Measurements from ENCODE around the gene PSPN. TPM values are rescaled to one million over a fixed set of nuclear protein-coding genes. Genes with fewer than 3 reads are reported as not detected.

Gene PSPN
- total RNA-seq, 1 experiment from 2014 or later: 1.9 TPM

DNA sequence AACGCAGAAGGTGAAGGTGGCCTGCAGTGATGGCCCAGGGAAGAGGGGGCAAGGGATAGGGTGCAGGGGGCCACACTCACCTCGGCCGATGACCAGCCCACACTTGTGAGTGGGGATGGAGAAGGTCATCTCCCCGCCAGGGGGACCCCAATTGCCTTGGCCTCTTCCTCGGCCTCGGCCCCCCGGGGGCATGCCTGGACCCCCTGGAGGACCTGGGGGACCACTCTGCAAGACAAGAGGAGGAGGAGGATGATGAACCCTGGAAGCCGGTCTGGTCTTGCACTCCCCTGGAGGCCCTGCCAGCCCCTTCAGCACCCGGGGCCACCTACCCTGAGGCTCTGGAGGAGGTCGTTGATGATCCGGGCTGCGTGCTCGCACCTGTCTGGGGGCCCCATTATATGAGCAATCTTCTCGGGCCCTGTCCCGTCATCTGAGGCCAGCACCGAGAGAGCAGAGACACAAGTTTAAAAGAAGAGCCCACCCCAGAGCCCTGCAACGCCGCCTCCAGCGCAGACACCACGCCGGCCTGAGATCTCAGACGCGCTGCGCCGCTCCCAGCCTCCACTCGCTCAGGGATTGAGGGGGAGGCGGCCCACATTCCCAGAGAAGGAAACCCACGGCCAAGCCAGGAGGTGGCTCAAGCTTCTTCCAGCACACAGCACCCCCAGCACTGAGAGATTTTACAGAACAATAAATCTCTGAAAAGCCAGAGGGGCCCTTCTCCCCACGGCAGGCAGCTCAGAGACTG, 41.1 kb upstream of the PSPN start:
- ChIA-PET POLR2A (no interaction called here), CTCF (interaction anchor here (0.5 to 1.4 kb wide), 6 partner anchors 9 to 198 kb away, joined by 3 to 7 read pairs (median 3); partner anchors contain the start of genes CRB3 and GTF2F1)
- H3K9me3 Mint-ChIP-seq: no peaks in the 10 kb centered on the region
- H3K27ac Mint-ChIP-seq: no peak overlapping the region
- peaks cover 7% of the 10 kb centered on the region for H3K4me1 Mint-ChIP-seq
- H3K36me3 Mint-ChIP-seq: peaks cover 60% of the 10 kb centered on the region
- no peaks in the 10 kb centered on the region for H3K27me3 Mint-ChIP-seq (ENCODE audit: low read depth)
- TF ChIP-seq MYBL2 (CRISPR knock-in tag; IDR thresholded peaks at IDR 0.05) (no peak), ZNF396 (CRISPR knock-in tag; IDR thresholded peaks at IDR 0.05; ENCODE audit: borderline replicate concordance) (no peak), CDX4 (CRISPR knock-in tag; IDR thresholded peaks at IDR 0.05; ENCODE audit: borderline replicate concordance) (no peak), USF1 (CRISPR knock-in tag; IDR thresholded peaks at IDR 0.05) (no peak), RORB (CRISPR knock-in tag; IDR thresholded peaks at IDR 0.05) (no peak), AFF4 (CRISPR knock-in tag; IDR thresholded peaks at IDR 0.05; ENCODE audit: borderline replicate concordance) (no peak), ZMAT4 (CRISPR knock-in tag; IDR thresholded peaks at IDR 0.05) (no peak), EMX1 (CRISPR knock-in tag; IDR thresholded peaks at IDR 0.05) (no peak), E2F1 (CRISPR knock-in tag; IDR thresholded peaks at IDR 0.05) (no peak), GTF2I (CRISPR knock-in tag; conservative IDR thresholded peaks at IDR 0.05) (no peak), ATF3 (CRISPR knock-in tag; conservative IDR thresholded peaks at IDR 0.05) (no peak), NR1H2 (CRISPR knock-in tag; IDR thresholded peaks at IDR 0.05) (no peak), TCF7 (CRISPR knock-in tag; IDR thresholded peaks at IDR 0.05; ENCODE audit: low read depth) (no peak), NFATC4 (CRISPR knock-in tag; IDR thresholded peaks at IDR 0.05) (no peak)
- TF ChIP-seq, protein P1, sequence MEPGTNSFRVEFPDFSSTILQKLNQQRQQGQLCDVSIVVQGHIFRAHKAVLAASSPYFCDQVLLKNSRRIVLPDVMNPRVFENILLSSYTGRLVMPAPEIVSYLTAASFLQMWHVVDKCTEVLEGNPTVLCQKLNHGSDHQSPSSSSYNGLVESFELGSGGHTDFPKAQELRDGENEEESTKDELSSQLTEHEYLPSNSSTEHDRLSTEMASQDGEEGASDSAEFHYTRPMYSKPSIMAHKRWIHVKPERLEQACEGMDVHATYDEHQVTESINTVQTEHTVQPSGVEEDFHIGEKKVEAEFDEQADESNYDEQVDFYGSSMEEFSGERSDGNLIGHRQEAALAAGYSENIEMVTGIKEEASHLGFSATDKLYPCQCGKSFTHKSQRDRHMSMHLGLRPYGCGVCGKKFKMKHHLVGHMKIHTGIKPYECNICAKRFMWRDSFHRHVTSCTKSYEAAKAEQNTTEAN (CRISPR knock-in tag; IDR thresholded peaks at IDR 0.05): no peak
- no peak for DNase-seq (ENCODE audit: low spot score)
- no peak for ATAC-seq
- H3K4me3 Mint-ChIP-seq: no peak overlapping the region

DNA sequence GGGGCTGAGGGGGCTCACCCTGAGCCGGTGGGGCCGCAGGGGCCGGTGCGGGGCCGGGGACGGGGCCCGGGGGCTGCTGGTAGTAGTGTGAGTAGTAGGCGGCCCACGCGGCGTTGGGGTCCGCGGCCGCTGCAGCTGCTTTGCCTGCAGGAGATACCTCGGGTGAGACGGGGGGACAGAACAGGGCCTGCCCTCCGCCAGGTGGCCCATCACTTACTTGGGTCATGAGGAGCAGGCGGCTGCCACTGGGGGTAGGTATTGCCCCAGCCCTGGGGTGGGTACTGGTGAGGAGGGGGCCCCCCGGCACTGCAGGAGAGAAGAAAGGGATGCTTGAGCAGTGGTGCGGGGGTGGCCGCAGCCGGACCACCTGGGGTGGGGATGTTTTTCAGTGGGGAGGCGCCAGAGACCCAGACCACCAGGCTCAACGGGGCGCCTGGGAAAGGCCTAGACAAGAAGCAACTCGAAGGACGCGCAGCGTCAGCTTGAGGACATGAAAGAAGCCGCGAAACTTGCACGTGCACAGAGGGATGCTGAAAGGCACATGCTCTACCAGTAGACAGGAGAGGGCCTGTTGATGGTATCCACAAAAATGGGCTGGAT, 40.0 kb upstream of the PSPN start:
- ChIA-PET POLR2A (no interaction called here), CTCF (interaction anchor here (0.6 kb wide), 1 partner anchor 1533 kb away, joined by 3 read pairs; no protein-coding TSS in a partner anchor)
- H3K9me3 Mint-ChIP-seq: no peaks in the 10 kb centered on the region
- no peak overlapping the region for H3K4me3 Mint-ChIP-seq
- DNase-seq (ENCODE audit: low spot score) (no peak), ATAC-seq (no peak)
- H3K36me3 Mint-ChIP-seq: peaks cover 55% of the 10 kb centered on the region
- no peaks in the 10 kb centered on the region for H3K27me3 Mint-ChIP-seq (ENCODE audit: low read depth)
- H3K27ac Mint-ChIP-seq: no peak overlapping the region
- peaks cover 7% of the 10 kb centered on the region for H3K4me1 Mint-ChIP-seq
- TF ChIP-seq, protein P2, sequence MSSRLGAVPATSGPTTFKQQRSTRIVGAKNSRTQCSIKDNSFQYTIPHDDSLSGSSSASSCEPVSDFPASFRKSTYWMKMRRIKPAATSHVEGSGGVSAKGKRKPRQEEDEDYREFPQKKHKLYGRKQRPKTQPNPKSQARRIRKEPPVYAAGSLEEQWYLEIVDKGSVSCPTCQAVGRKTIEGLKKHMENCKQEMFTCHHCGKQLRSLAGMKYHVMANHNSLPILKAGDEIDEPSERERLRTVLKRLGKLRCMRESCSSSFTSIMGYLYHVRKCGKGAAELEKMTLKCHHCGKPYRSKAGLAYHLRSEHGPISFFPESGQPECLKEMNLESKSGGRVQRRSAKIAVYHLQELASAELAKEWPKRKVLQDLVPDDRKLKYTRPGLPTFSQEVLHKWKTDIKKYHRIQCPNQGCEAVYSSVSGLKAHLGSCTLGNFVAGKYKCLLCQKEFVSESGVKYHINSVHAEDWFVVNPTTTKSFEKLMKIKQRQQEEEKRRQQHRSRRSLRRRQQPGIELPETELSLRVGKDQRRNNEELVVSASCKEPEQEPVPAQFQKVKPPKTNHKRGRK (CRISPR knock-in tag; IDR thresholded peaks at IDR 0.05; ENCODE audit: borderline replicate concordance): no peak
- TF ChIP-seq ZNF281 (CRISPR knock-in tag; IDR thresholded peaks at IDR 0.05) (no peak), NR3C1 (CRISPR knock-in tag; conservative IDR thresholded peaks at IDR 0.05; ENCODE audit: low read depth) (no peak), GTF2I (CRISPR knock-in tag; conservative IDR thresholded peaks at IDR 0.05) (no peak), SMAD3 (CRISPR knock-in tag; IDR thresholded peaks at IDR 0.05; ENCODE audit: borderline replicate concordance) (no peak), NR1H2 (CRISPR knock-in tag; IDR thresholded peaks at IDR 0.05) (no peak), NFATC4 (CRISPR knock-in tag; IDR thresholded peaks at IDR 0.05) (no peak)
